Measurements from ENCODE around the gene C1orf74.

GRCh38 chr1:209777587-209777986 is 6.8 kb downstream of the C1orf74 start:
- TF ChIP-seq CTCF (IDR thresholded peaks at IDR 0.05; ENCODE audit: low read depth, low read length, poor library complexity, severe bottlenecking): no peak
- TF ChIP-seq EZH2phosphoT487 (IDR thresholded peaks at IDR 0.05; ENCODE audit: borderline replicate concordance, low read length): no peak
